HEK293 (cell line): ENCODE results near the gene NAA25.

Source experiments
- FEZF1 ChIP-seq: fragments of 450-650 bp; formaldehyde crosslinking; IDR thresholded peaks from 2 replicates; pipeline ENCODE4 v1.5.1; 2016; ENCODE audit warnings: missing biosample characterization, missing genetic modification characterization
- KLF8 ChIP-seq: fragments of 450-650 bp; formaldehyde crosslinking; IDR thresholded peaks from 2 replicates; pipeline ENCODE4 v1.5.1; 2016; ENCODE audit warnings: missing biosample characterization, missing genetic modification characterization
- OSR2 ChIP-seq: fragments of 450-650 bp; formaldehyde crosslinking; IDR thresholded peaks from 2 replicates; pipeline ENCODE4 v1.5.1; 2016; ENCODE audit warnings: missing biosample characterization, missing genetic modification characterization
- PRDM1 ChIP-seq: fragments of 450-650 bp; formaldehyde crosslinking; IDR thresholded peaks from 2 replicates; pipeline ENCODE4; 2016; ENCODE audit warnings: missing biosample characterization, missing genetic modification characterization
- REPIN1 ChIP-seq: fragments of 450-650 bp; formaldehyde crosslinking; IDR thresholded peaks from 2 replicates; pipeline ENCODE4 v1.5.1; 2017; ENCODE audit warnings: missing biosample characterization, missing genetic modification characterization, low read depth
- ZBTB11 ChIP-seq: fragments of 450-650 bp; formaldehyde crosslinking; conservative IDR thresholded peaks from 2 replicates; pipeline ENCODE4 v1.5.1; 2016; ENCODE audit warnings: low read depth, missing biosample characterization, missing genetic modification characterization
- ZFP41 ChIP-seq: fragments of 450-650 bp; formaldehyde crosslinking; IDR thresholded peaks from 2 replicates; pipeline ENCODE4 v1.5.1; 2016; ENCODE audit warnings: missing biosample characterization, missing genetic modification characterization, borderline replicate concordance
- ZNF114 ChIP-seq: fragments of 450-650 bp; formaldehyde crosslinking; IDR thresholded peaks from 2 replicates; pipeline ENCODE4 v1.5.0; 2017; ENCODE audit warnings: missing biosample characterization, missing genetic modification characterization
- ZNF157 ChIP-seq: fragments of 450-650 bp; formaldehyde crosslinking; IDR thresholded peaks from 2 replicates; pipeline ENCODE4 v1.5.1; 2016; ENCODE audit warnings: missing biosample characterization, missing genetic modification characterization
- ZNF169 ChIP-seq: fragments of 450-650 bp; formaldehyde crosslinking; IDR thresholded peaks from 2 replicates; pipeline ENCODE4 v1.5.1; 2016; ENCODE audit warnings: missing biosample characterization, missing genetic modification characterization
- ZNF202 ChIP-seq: fragments of 450-650 bp; formaldehyde crosslinking; IDR thresholded peaks from 2 replicates; pipeline ENCODE4 v1.5.1; 2016; ENCODE audit warnings: missing biosample characterization, missing genetic modification characterization, borderline replicate concordance
- ZNF24 ChIP-seq: fragments of 450-650 bp; formaldehyde crosslinking; IDR thresholded peaks from 2 replicates; pipeline ENCODE4 v1.5.1; 2016; ENCODE audit warnings: missing biosample characterization, missing genetic modification characterization
- ZNF248 ChIP-seq: fragments of 450-650 bp; formaldehyde crosslinking; IDR thresholded peaks from 2 replicates; pipeline ENCODE4 v1.5.1; 2017; ENCODE audit warnings: missing biosample characterization, missing genetic modification characterization
- ZNF26 ChIP-seq: fragments of 450-650 bp; formaldehyde crosslinking; IDR thresholded peaks from 2 replicates; pipeline ENCODE4 v1.5.1; 2016; ENCODE audit warnings: missing biosample characterization, missing genetic modification characterization
- ZNF335 ChIP-seq: fragments of 450-650 bp; formaldehyde crosslinking; conservative IDR thresholded peaks from 2 replicates; pipeline ENCODE4 v1.5.1; 2016; ENCODE audit warnings: missing biosample characterization, missing genetic modification characterization
- ZNF350 ChIP-seq: fragments of 450-650 bp; formaldehyde crosslinking; IDR thresholded peaks from 2 replicates; pipeline ENCODE4 v1.5.0; 2017; ENCODE audit warnings: missing biosample characterization, mild to moderate bottlenecking, missing genetic modification characterization
- ZNF394 ChIP-seq: fragments of 450-650 bp; formaldehyde crosslinking; IDR thresholded peaks from 2 replicates; pipeline ENCODE4 v1.5.1; 2016; ENCODE audit warnings: missing biosample characterization, missing genetic modification characterization, mild to moderate bottlenecking, moderate library complexity, borderline replicate concordance
- ZNF48 ChIP-seq: fragments of 450-650 bp; formaldehyde crosslinking; IDR thresholded peaks from 2 replicates; pipeline ENCODE4 v1.5.1; 2016; ENCODE audit warnings: missing biosample characterization, missing genetic modification characterization
- ZNF558 ChIP-seq: fragments of 450-650 bp; formaldehyde crosslinking; IDR thresholded peaks from 2 replicates; pipeline ENCODE4 v1.5.1; 2016; ENCODE audit warnings: missing biosample characterization, missing genetic modification characterization
- ZNF560 ChIP-seq: fragments of 450-650 bp; formaldehyde crosslinking; IDR thresholded peaks from 2 replicates; pipeline ENCODE4 v1.5.1; 2017; ENCODE audit warnings: missing biosample characterization, missing genetic modification characterization, borderline replicate concordance
- ZNF600 ChIP-seq: fragments of 450-650 bp; formaldehyde crosslinking; IDR thresholded peaks from 2 replicates; pipeline ENCODE4 v1.5.1; 2016; ENCODE audit warnings: missing biosample characterization, missing genetic modification characterization
- ZNF629 ChIP-seq: fragments of 450-650 bp; formaldehyde crosslinking; IDR thresholded peaks from 2 replicates; pipeline ENCODE4 v1.5.1; 2017; ENCODE audit warnings: missing biosample characterization, missing genetic modification characterization
- ZNF660 ChIP-seq: fragments of 450-650 bp; IDR thresholded peaks from 2 replicates; pipeline ENCODE4 v1.5.1; 2018; ENCODE audit warnings: missing biosample characterization, mild to moderate bottlenecking, missing genetic modification characterization
- ZNF777 ChIP-seq: fragments of 450-650 bp; formaldehyde crosslinking; IDR thresholded peaks from 2 replicates; pipeline ENCODE4 v1.5.1; 2017; ENCODE audit warnings: missing biosample characterization, missing genetic modification characterization, borderline replicate concordance
- ZSCAN23 ChIP-seq: fragments of 450-650 bp; formaldehyde crosslinking; IDR thresholded peaks from 2 replicates; pipeline ENCODE4 v1.5.1; 2016; ENCODE audit warnings: missing biosample characterization, missing genetic modification characterization
- ZXDB ChIP-seq: fragments of 450-650 bp; formaldehyde crosslinking; IDR thresholded peaks from 2 replicates; pipeline ENCODE4 v1.5.1; 2016; ENCODE audit warnings: missing biosample characterization, missing genetic modification characterization
- TF ChIP-seq, protein P1 (sequence below): fragments of 450-650 bp; formaldehyde crosslinking; IDR thresholded peaks from 2 replicates; pipeline ENCODE4 v1.5.1; 2016; ENCODE audit warnings: missing biosample characterization, missing genetic modification characterization
- TF ChIP-seq, protein P2 (sequence below): fragments of 450-650 bp; formaldehyde crosslinking; IDR thresholded peaks from 2 replicates; pipeline ENCODE4 v1.5.1; 2016; ENCODE audit warnings: missing biosample characterization, missing genetic modification characterization
- TF ChIP-seq, protein P3 (sequence below): fragments of 450-650 bp; formaldehyde crosslinking; IDR thresholded peaks from 2 replicates; pipeline ENCODE4 v1.5.0; 2017; ENCODE audit warnings: missing biosample characterization, missing genetic modification characterization, borderline replicate concordance

The NAA25 gene

DNA sequence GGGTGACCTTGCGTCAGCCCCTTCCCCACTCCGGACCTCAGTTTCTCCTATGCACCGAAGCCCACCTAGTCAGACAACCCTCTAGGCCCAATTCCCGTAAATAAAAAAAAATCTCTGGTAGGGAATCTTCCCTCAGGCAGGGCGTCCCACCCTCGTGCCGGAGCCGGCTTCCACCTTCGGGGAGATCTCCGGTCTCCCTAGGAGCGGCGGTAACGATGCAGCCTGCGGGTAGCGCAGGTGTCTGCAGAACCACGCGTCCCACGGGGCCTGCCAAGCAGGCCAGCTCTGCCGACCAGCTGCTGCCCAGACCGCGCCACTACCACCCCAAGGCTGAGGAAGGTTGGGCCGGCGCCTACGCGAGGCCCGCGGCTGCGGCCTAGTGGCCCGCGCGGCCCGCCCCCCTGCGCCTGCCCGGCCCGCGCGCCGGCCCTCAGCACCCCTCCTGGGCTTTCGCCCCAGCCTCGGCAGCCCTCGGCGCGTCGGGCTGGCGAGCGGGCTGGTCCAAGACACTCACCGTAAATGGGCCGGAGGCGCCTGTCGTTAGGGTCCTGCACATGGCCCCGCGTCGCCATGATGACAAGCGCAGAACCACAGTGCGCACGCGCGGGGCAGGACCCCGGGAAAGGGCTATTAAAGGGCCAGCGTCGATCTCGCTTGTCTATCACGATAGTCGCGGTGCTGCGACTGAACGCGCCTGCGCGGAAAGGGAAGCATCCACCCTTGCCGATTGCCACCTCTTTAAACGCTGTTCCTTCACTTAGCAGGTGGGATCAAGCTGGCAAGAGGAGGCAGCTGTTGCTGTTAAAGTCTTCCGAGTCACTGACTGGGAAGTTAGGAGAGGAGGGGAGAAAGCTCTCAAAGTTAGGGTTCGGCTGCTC, at the start of gene NAA25 (continued):
- TF ChIP-seq KLF8 (tag by site-specific recombination): no peak
- TF ChIP-seq ZNF248 (tag by site-specific recombination): no peak
- TF ChIP-seq, protein P1, sequence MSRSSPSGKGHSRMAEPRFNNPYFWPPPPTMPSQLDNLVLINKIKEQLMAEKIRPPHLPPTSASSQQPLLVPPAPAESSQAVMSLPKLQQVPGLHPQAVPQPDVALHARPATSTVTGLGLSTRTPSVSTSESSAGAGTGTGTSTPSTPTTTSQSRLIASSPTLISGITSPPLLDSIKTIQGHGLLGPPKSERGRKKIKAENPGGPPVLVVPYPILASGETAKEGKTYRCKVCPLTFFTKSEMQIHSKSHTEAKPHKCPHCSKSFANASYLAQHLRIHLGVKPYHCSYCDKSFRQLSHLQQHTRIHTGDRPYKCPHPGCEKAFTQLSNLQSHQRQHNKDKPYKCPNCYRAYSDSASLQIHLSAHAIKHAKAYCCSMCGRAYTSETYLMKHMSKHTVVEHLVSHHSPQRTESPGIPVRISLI (tag by site-specific recombination): no peak
- TF ChIP-seq ZNF114 (tag by site-specific recombination): no peak
- TF ChIP-seq ZNF600: no peak
- TF ChIP-seq OSR2 (tag by site-specific recombination): no peak
- TF ChIP-seq, protein P2, sequence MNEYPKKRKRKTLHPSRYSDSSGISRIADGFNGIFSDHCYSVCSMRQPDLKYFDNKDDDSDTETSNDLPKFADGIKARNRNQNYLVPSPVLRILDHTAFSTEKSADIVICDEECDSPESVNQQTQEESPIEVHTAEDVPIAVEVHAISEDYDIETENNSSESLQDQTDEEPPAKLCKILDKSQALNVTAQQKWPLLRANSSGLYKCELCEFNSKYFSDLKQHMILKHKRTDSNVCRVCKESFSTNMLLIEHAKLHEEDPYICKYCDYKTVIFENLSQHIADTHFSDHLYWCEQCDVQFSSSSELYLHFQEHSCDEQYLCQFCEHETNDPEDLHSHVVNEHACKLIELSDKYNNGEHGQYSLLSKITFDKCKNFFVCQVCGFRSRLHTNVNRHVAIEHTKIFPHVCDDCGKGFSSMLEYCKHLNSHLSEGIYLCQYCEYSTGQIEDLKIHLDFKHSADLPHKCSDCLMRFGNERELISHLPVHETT (tag by site-specific recombination): peak; percentile 48; the same call in 1 of the 2 replicates
- peak; percentile 50 for TF ChIP-seq ZNF660
- TF ChIP-seq REPIN1 (tag by site-specific recombination): 0 out of 2 replicates have a peak, but pooled peaks have one; percentile 19
- TF ChIP-seq ZBTB11 (tag by site-specific recombination): peak; percentile 69
- TF ChIP-seq, protein P3, sequence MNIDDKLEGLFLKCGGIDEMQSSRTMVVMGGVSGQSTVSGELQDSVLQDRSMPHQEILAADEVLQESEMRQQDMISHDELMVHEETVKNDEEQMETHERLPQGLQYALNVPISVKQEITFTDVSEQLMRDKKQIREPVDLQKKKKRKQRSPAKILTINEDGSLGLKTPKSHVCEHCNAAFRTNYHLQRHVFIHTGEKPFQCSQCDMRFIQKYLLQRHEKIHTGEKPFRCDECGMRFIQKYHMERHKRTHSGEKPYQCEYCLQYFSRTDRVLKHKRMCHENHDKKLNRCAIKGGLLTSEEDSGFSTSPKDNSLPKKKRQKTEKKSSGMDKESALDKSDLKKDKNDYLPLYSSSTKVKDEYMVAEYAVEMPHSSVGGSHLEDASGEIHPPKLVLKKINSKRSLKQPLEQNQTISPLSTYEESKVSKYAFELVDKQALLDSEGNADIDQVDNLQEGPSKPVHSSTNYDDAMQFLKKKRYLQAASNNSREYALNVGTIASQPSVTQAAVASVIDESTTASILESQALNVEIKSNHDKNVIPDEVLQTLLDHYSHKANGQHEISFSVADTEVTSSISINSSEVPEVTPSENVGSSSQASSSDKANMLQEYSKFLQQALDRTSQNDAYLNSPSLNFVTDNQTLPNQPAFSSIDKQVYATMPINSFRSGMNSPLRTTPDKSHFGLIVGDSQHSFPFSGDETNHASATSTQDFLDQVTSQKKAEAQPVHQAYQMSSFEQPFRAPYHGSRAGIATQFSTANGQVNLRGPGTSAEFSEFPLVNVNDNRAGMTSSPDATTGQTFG (tag by site-specific recombination): no peak
- no peak for TF ChIP-seq ZNF558 (tag by site-specific recombination)
- no peak for TF ChIP-seq ZNF777
- TF ChIP-seq ZFP41 (tag by site-specific recombination): no peak
- no peak; the same call in 1 of the 2 replicates for TF ChIP-seq ZNF629 (tag by site-specific recombination)
- no peak for TF ChIP-seq ZNF157
- TF ChIP-seq PRDM1 (tag by site-specific recombination): no peak
- TF ChIP-seq ZNF24 (tag by site-specific recombination): no peak
- TF ChIP-seq ZXDB (tag by site-specific recombination): peak; percentile 70
- peak; percentile 96 for TF ChIP-seq ZNF335
- no peak for TF ChIP-seq ZNF48 (tag by site-specific recombination)
- TF ChIP-seq ZNF394 (tag by site-specific recombination): 0 out of 2 replicates have a peak, but pooled peaks have one; percentile 8
- TF ChIP-seq ZNF350 (tag by site-specific recombination): no peak
- TF ChIP-seq ZNF26 (tag by site-specific recombination): no peak
- TF ChIP-seq ZSCAN23 (tag by site-specific recombination): no peak
- TF ChIP-seq ZNF202 (tag by site-specific recombination): no peak
- peak; percentile 46 for TF ChIP-seq FEZF1 (tag by site-specific recombination)
- TF ChIP-seq ZNF169 (tag by site-specific recombination): no peak
- TF ChIP-seq ZNF560 (tag by site-specific recombination): no peak
